NCI-H526 treated with DMSO at 0.1 percent for 48 hours (cell line): ENCODE data around the gene UMAD1.
"Not testable (repeated sequence)": the region's sequence is repeated elsewhere in the genome, so short reads cannot be mapped to it uniquely, and the experiment has no call there.

ENCODE experiments used
- DNase-seq: peaks from one replicate; lab custom pipeline; 2025; lab: John Stamatoyannopoulos, UW

UMAD1 gene

DNA sequence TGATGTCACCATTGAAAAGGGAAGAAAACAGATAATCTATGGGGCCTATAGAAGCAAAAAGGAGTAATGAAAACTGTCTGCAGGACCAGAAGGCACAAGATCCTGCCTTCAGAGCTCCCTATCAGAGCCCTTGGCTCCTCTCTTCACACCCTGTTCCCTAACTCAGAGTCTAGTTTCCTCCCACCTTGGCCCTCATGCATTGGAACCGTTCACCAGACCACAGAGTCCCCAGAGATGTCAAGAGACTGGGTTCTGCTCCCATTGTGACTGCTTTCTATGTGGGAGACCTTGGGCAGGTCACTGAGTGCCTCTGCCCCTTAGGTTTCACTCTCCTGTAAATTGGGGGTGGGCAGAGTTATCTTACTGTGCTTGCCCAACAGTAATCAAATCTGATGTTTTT, 158.0 kb downstream of the UMAD1 start:
- DNase-seq = no peak

DNA sequence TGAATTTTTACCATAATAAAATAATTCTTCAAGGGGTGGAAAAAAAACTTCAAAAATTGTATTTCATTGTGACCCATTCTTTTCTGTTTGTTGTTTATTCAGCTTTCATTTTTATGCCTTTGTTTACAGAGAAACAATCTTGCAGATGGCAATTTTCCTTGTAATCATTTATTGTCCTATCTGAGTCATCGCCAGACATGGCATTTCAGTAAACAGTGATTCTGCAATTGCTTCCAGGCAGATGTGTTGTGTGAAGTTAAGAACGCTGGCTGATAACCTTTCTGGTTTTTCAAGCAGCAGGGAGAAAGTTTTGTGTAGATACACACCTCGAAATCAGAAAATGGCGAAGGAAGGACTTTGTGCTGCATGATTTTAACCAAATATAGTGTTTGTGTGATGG, 158.6 kb downstream of the UMAD1 start:
- no peak for DNase-seq

DNA sequence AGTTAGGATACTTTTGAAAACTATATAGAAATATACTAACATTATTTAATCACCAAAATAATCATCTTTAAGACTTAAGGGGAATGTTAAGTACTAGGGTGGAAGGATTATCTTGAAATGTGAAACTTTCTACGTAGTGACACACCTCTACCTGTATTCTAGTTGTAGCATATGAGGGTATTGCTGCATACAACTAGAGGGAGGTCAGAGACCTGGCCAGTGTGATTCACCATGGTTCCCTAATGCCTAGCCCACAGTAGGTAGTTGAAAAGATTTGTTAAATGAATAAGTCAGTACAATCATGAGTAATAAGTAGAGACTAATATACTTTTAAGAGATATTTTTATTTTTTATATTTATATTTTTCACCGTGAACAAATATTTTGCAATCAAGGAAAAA, 162.0 kb downstream of the UMAD1 start:
- no peak for DNase-seq

DNA sequence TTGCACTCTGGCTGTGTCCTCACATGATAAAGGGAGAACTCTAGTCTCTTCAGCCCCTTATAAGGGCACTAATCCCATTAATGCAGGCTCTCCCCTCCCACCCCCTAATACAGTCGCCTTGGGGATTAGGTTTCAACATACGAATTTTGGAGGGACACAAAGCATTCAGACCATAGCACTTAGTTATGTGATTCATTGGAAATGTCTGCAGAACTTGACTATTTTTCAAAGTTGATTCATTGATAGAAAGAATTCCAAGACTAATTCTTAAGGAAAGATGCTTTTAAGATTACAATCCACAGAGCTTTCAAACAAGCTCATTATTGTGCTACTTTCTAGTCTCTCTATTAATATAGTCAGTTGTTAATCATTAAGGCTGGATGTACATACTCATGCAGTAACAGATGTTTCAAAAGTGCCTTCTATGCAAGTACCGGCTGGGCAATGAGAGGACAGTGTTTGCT, 163.2 kb downstream of the UMAD1 start:
- DNase-seq = no peak

DNA sequence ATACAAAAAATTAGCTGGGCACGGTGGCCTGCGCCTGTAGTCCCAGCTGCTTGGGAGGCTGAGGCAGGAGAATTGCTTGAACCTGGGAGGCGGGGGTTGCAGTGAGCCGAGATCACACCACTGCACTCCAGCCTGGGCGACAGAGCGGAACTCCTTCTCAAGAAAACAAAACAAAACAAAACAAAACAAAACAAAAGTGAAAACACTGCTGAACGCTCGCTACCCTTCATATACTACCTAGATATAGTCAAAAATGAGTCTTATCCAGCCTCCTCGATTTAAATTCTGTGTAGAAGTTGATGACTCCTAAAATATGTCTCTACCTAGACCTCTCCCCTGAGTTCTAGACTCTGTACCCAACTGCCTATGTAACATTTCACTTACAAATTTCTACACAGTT, 164.3 kb downstream of the UMAD1 start:
- not testable (repeated sequence) for DNase-seq

DNA sequence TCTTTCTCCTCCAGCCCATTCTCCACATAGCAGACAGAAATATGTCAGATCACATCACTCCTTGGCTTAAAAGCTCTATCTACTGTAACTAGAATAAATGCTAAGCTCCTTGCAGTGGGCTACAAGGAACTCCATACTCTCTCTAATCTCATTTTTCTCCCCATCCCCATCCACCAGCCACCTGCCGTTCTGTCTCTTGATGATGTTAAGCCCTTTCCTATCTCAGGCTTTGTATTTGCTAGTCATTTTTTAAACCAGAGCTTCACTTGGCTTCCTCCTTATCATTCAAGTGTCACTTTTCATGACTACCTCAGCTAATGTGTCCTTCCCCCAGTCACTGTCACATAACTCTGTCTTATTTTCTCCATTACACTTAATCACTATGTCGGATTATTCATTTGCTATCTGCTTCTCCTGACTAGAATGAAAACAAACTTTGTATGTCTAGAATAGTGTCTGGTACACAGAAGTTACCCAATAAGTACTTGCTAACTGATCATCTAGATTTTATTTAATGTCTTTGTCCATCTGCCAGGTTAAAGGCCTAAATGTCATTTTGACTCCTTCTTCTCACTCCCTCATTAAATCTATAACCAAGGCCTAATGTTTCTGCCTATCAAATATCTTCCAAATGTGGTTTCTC, 165.1 kb downstream of the UMAD1 start:
- DNase-seq = no peak

DNA sequence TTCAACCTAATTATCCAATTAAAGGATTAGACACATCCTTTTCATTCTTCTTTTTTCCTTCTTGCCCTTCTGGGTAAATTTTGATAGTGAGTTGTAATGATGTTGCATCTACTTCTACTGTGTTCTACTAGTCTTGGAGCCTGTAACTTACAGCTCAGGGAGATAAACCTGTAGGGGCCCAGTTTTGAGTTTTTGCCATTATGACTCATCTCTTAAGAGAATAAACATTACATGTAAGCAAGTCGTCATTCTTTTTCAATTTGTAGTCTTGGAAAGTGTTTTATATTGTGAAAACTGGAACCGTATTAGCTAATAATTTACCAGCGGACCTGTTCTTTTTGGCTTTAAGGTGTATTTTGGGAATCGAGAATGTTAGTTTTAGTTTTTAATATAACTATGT, 167.6 kb downstream of the UMAD1 start:
- DNase-seq = no peak

DNA sequence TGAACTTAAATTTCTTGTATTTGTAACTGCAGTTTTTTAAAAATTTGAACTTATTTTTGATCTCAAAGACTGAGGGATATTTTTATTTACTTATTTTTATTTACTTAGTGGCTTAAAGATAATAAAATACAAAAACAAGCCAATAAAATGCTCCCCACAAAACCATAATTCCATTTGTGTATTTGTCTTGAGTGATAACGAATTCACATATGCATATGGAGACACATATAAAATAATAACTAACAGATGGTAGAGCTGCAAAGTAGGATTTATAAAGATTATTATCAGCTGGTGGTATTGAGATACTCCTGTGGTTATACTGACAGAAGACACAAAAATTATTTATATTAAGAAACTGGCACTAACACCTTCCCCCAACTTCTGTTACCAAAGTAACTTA, 168.1 kb downstream of the UMAD1 start:
- DNase-seq = no peak

DNA sequence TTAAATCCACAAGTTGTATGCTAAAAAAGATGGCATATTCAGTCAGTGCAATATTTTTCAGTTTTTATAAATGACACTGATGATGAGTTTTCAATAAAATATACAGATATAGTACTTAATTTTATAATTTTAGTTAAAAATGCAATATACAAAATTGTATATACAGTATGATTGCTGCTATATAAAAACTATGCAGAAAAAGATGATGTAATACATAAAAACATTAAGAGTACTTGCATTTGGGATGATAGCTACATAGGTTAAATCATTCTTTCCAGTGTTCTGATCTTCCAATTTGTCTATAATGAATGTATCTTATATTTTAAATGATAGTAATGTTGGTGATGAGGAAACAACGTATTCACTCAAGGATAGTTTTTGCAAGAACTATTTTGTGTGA, 169.8 kb downstream of the UMAD1 start:
- DNase-seq = no peak

DNA sequence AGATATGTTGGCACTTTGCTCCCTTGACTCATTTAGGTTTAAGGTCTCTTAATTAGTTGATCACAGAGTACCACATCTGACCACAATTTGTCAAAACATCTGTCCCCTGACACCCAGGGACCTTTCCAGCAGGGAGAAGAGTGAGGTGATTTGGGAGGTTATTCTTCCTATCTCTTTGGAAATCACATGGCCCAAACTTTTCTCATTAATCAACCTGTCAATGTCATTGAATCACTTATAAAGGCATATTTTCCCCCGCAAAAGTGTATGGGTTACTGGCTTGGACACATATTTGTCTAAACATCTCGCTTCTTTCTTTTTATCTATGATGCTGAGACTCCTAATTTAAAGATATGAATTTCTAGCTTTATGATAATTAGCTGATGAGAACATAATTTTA, 170.3 kb downstream of the UMAD1 start:
- DNase-seq = no peak

DNA sequence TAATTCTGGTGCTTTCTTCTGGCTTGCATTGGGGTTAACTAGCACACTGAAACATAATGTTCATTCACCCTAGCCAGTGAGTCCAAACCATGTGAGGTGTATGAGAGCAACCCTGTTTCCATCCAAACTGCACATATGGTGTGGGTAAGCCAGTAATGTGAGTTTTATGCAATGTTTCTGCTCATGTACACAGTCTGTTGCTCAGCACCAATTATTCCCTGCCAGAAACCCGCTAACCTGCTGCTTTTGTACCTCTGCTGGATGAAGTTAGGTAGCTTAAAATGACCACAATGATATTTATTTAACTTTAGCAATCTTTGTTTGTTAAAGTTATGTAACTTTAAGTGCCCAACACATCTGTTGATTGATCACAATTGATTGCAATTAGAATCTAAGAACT, 171.6 kb downstream of the UMAD1 start:
- DNase-seq = no peak

DNA sequence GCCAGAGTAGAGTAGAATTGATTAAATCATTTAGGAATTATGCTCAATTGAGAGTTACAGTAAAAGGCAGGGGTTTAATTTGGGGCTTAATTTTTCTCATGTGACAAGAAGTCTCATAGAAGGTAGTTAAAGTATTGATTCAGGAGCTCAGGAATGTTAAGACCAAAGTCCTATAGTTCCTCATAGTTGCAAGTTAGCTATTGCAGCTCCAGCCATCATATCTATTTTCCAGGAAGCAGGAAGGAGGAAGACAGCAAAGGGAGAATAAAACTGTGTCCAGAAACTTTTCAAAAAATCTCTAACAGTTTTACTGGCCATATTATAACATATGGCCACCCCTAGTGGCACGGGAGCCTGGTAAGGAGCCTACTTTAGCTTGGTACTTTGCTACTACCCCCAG, 174.8 kb downstream of the UMAD1 start:
- no peak for DNase-seq

DNA sequence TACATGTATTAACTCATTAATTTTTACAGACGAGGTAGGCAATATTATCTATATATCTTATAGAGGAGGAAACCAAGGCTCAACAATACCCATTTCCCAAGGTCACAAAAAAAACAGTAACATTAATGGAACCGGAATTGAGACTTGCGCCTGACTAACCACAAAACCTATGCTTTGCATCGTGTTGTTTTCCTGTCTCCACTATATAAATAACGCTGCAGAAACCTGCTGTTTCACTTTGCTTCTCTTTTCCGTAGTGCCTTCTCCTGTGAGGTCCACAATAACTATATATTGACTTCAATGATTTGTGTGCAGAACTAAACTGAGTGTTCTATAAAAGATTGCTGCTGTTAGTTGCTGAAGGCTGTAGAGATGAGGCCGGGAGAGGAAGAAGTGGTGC, 175.5 kb downstream of the UMAD1 start:
- DNase-seq = no peak

DNA sequence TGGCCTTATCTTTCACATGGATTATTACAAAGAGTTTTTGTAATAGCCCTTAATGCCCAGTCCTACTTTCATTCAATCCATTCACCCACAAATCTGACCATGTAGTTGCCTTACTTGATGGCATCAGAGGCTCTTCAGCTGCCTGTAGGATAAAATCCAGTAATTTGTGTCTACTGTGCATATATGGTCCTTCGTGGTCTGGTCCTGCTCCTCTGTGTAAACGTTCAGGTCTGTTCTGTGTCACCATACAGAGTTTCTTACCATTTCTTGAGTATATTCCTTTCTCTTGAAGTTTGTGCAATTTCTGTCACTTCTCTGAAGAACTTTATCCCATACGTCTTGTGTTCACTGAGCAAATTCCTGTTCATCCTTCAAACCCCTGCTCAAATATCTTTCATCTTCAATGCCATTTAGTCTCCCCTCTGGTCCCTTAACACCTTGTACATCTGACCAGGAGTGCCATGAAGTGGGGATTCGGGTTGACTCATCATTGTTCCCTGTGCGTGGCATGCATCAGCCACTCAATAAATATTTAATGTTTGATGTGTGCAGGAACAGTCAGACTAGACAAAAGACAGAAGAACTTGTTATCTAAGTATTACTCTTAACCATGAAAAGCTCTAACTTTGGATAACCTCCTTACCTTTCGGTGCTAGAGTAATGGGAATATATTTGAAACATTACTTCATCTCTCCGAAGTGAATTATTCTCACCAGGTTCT, 176.4 kb downstream of the UMAD1 start:
- DNase-seq = no peak

DNA sequence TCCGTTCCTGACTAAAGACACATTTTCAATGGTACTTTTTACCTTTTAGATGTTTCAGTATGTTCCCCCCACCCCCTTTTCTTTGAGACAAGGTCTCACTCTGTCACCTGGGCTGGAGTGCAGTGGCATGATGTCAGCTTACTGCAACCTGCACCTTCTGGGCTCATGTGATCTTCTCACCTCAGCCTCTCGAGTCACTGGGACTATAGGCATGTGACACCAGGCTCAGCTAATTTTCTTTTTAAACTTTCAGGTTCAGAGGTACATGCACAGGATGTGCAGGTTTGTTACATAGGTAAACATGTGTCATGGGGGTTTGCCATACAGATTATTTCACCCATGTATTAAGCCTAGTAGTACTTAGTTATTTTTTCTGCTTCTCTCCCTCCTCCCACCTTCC, 177.2 kb downstream of the UMAD1 start:
- no peak for DNase-seq

DNA sequence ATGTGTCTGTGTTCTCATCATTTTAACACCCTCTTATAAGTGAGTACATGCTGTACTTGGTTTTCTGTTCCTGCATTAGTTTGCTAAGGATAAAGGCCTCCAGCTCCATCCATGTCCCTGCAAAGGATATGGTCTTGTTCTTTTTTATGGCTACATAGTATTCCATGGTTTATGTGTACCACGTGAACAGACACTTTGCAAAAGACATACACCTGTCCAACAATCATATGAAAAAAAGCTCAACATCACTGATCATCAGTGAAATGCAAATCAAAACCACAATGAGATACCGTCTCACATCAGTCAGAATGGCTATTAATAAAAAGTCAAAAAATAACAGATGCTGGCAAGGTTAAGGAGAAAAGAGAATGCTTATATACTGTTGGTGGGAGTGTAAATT, 177.6 kb downstream of the UMAD1 start:
- not testable (repeated sequence) for DNase-seq

DNA sequence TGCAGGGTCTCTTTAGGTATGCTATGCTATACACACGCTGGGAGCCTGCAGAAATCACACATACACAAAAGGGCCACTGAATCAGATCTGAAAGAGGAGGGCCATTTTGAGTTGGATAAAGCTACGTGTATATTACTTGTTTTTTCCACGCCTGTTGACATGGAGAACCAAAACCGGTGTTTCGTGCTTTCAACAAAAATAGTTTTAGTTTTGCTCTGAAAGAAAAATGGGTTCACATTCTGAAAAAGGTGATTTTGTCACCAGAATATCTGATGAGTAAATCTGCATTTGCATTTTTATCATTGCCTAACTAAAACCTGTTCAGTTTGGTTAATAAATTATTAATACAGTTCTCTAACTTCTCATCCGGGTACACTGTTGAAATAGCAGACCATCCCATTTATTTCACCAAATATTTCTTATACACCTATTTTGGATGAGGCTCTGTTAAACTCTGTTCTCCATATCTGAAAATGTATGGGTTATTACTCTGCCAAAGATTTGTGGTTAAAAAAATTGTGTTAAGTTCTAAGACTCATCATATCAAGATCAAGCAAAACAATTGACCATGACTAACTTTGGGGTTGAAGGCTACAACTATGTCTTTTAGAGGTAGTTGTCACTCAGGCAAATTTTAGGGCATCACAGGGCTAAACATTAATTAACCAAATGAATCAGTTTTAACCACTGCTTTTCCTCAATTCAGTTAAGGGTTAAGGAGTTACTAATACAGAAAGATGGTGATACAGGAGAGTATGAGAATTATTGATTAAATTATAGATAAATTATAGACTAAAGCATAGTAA, 179.1 kb downstream of the UMAD1 start:
- DNase-seq = no peak

DNA sequence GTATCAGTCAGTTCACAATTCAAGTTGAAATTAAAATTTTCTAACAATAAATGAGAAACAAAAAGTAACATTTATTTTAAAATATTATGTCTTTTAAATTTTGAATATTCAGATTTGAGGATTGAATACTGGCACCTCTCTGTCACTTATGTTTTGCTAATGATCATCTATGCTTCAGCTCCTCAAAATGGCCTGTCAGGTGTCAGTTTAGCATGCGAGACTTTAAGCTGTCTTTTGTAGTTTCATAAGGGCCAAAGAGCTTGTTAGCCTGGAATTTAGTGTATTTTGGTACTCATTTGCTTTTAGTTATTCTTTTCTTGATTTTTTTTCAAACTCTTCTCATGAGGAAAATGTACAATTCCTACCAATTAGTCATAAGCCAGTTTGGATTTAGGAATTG, 179.9 kb downstream of the UMAD1 start:
- no peak for DNase-seq

DNA sequence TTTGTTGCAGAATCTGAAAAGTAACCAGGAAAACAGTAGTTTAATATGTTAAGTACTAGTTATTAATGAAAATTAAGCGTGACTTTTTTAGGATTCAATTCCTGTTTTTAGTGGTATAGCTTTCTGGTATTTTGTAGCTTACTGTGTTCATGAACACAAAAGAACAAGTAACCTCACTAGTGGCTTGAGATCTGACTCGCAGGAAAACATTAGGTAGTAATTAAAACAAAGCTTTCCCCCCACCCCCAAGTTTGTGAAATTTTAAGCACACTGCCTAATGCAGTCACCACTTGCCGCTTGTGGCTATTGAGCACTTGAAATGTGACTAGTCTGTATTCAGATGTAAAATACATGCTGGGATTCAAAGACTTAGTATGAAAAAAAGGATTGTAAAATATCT, 180.4 kb downstream of the UMAD1 start:
- no peak for DNase-seq

DNA sequence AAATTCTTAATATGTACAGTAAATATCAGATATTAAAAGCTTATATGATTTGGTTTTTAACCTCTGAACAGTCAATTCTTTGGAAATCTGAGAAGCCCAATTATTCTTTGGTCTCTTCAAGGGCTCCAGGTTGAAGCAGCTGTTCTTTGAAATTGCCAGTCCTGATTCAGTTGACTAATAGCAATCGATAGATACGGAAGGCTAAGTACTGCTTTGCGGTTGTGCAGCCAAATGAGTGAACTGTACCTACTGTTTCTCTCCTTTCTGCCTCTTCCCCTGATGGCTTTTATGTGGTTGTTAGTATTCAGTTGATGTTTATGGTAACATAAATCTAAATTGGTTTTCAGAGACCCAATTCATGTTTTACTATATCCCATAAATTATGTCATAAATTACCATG, 181.0 kb downstream of the UMAD1 start:
- DNase-seq = no peak

DNA sequence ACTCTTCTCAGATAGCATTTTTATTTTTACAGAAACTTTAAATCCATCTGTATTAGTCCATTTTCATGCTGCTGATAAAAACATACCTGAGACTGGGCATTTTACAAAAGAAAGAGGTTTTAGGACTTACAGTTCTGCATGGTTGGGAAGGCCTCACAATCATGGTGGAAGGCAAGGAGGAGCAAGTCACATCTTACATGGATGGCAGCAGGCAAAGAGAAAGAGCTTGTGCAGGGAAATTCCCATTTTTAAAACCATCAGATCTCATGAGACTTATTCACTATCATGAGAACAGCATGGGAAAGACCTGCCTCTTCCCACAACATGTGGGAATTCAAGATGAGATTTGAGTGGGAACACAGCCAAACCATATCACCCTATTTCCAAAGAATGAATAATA, 184.7 kb downstream of the UMAD1 start:
- DNase-seq = not testable (repeated sequence)

DNA sequence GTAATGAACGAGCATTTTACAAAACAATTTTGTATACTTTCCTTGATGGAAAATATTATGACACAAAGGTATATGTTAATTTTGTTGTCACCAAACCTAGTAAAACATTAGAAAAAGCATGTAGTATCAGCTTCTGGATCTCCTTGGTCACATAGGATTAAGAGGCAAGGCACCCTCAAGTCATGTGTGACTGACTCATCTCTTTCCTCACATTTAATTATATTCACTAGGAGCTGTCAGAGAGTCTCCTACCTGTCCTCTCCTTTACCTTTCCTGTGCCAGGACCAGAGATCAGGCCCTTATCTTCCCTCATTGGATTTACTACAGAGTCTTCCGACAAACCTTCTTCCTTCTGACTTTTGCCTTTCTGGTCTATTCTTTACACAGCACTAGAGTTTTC, 189.1 kb downstream of the UMAD1 start:
- no peak for DNase-seq
